D721Med (cell line): ENCODE results near the gene UBASH3A.
"Not testable (repeated sequence)": the region's sequence is repeated elsewhere in the genome, so short reads cannot be mapped to it uniquely, and the experiment has no call there.

Source experiments
- DNase-seq: peaks from one replicate; pipeline ENCODE4 v3.0.0; 2011; ENCODE audit warnings: low spot score; ENCODE audit not compliant: insufficient read length
- FAIRE-seq: peaks from 2 replicates; lab custom pipeline; 2011; peaks lifted over from hg19 to GRCh38; lab: Jason Lieb, UNC
- TF ChIP-seq, protein P1 (sequence below): IDR thresholded peaks from 2 replicates; pipeline ENCODE4 v1.5.1; 2012; ENCODE audit warnings: mild to moderate bottlenecking, control low read depth; ENCODE audit not compliant: insufficient read depth; ENCODE audit errors: missing control alignments

The UBASH3A gene

DNA sequence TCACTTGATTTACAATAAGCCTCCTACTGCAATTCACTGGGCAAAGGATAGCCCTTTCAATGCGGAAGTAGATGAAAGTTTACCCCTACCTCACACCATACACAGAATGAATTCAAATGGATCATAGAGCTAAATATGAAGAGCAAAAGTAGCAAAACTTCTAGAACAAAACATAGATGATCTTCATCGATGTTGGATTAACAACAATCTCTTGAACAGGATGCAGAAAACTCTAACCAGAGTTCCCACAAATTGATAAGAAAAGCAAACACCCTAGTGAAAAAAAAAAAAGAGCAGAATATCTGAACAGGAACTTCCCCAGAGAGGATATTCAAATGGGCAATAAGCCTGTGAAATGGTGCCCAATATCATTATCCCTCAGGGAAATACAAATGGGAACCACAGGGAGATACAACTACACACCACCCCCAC, 1.9 kb upstream of the UBASH3A start:
- DNase-seq, result no peak
- FAIRE-seq, result no peak
- TF ChIP-seq, protein P1, sequence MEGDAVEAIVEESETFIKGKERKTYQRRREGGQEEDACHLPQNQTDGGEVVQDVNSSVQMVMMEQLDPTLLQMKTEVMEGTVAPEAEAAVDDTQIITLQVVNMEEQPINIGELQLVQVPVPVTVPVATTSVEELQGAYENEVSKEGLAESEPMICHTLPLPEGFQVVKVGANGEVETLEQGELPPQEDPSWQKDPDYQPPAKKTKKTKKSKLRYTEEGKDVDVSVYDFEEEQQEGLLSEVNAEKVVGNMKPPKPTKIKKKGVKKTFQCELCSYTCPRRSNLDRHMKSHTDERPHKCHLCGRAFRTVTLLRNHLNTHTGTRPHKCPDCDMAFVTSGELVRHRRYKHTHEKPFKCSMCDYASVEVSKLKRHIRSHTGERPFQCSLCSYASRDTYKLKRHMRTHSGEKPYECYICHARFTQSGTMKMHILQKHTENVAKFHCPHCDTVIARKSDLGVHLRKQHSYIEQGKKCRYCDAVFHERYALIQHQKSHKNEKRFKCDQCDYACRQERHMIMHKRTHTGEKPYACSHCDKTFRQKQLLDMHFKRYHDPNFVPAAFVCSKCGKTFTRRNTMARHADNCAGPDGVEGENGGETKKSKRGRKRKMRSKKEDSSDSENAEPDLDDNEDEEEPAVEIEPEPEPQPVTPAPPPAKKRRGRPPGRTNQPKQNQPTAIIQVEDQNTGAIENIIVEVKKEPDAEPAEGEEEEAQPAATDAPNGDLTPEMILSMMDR, result no peak

DNA sequence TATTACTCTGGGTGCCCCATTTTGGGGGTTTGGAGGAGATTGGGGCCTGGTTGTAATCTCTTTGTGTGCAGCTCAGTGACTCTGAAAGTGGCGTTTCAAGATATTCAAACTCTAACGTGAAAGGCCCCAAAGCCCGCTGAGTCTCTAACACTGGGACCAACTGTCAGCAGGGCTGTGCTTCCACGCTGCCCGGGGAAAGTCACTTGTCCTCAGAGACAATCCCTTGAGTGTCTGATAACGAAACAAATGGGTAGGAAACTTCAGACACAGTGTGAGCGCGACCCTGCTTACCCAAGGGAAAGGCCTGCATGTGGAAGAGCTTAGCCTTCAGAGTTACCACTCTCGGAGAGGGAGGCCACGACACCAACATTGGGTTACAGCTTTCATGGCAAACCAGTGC, 837 bp downstream of the UBASH3A start:
- FAIRE-seq (no peak), DNase-seq (no peak)
- TF ChIP-seq, protein P1, result no peak

DNA sequence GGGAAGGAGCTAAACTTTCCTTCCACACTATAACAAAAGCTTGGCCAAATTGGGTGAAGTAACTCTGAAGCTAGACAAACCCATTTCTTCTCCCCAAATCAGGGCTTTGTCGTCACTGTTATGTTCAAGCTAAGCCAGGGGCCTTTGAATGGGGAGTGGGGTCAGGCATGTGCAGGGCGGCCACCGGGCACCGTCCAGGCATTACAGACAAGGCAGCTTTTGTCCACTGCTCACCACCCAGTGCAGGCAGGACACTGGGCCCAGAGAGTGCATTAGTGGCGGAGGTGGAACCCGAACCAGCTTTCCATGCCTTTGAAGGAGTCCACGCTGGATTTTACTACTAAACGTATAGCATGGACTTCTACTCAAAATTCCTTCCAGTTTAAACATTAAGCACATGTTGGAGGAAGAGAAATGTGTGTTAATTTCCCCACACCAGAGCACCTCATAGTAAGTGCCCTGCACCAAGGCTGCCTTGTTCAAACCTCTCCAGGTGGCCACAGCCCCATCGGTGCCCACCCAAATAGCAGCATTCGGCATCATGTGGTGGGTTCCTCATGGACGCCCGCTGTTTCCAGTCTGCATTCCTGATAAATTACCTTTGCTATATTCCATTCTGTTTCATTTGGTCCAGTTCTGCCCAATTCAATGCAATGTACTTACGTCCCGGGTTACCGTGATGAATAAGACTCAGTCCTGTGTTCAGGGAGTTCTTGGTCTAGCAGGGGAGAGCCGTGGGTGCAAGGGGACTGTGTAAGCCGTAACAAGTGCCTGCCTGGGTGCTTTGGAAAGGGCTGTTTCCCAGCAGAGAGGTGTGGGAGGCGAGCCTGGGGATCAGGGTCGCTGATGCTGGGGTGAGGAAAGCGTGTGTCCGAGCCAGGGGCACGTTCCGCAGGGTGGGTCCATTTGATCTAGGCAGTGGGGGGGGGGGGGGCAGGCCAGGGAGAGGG, 1.6 kb downstream of the UBASH3A start:
- no peak for DNase-seq
- TF ChIP-seq, protein P1, result no peak
- FAIRE-seq, result no peak

DNA sequence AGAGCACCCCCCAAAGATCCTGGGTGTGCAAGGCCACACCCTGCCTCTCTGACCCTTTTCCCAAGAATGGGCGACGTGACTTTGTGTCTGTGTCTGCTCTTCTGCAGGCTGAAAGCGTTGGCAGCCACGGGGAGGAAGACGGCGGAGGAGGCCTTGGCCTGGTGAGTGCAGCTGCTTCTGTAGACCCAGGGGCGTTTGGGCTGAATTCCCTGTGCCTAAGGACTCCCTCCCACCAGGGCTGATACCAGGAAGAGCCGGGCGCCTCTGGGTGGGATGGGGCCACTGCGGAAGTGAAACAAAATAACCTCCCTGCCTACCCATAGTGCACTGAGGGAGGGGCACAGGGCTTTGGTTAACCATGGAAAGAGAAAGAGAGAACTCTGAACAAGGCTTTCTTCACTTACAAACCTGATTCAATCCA, 2.5 kb downstream of the UBASH3A start:
- TF ChIP-seq, protein P1, result no peak

DNA sequence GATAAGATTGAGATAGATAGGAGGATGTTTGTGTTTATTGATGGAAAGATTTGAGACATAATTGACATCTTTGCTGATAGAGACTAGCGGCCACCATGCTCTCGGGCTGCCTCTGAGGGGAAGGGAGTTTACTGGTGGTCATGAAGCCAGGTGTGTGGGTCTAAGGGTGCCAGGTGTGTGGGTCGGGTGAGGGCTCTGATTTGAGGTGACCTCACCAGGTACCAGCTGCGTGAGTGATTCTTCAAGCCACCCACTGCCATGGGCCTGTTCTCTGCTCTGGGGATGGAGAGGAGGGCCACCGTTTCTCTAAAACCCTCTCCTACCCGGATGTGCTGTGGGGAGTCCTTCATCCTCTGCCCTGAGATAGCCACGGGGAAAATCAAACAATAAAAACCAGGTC, 3.2 kb downstream of the UBASH3A start:
- DNase-seq (no peak), FAIRE-seq (no peak)
- TF ChIP-seq, protein P1, result no peak

More for the DNA sequence above, 2.5 kb downstream of the UBASH3A start:
- DNase-seq (no peak), FAIRE-seq (no peak)

DNA sequence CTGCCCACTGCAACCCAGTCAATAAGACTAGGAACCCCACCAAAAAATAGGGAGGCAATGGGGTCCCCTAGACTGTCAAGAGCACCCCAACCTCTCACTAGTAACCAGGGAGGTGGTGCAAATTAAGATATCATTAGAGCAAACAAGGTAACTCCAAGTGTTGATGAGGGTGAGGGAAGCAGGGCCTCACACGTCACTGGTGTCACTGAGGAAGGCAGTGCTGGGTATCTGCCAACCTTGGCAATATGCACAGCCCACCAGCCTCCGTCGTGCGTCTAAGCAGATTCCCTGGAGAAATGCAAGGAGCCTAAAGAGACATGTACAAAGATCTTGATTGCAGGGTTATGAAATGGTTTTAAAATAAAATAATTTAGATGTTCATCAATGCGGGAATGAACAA, 3.8 kb downstream of the UBASH3A start:
- FAIRE-seq (no peak), DNase-seq (no peak)
- TF ChIP-seq, protein P1, result no peak

DNA sequence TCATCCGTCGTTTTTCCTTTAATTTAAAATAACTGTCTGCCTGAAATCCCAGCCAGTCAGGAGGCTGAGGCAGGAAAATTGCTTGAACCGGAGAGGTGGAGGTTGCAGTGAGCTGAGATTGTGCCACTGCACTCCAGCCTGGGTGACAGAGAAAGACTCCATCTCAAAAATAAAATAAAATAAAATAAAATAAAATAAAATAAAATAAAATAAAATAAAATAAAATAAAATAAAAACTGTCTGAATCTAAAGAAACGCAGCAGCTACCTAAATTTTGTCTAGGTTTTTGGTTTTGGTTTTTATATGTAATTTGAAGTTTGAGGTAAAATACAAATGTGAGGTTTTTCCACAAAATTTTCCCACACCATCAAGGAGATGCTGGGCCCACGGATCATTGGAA, 5.0 kb downstream of the UBASH3A start:
- not testable (repeated sequence) for FAIRE-seq, DNase-seq
